GM21786 (cell line): ENCODE measurements around the gene ALPG.
"Not testable (repeated sequence)": the region's sequence is repeated elsewhere in the genome, so short reads cannot be mapped to it uniquely, and the experiment has no call there.

ENCODE experiments used
- ATAC-seq: cut with Tn5 transposase; IDR thresholded peaks from one replicate; pipeline ENCODE4 v1.9.1; 2021; ENCODE audit not compliant: unreplicated experiment

ALPG gene

DNA sequence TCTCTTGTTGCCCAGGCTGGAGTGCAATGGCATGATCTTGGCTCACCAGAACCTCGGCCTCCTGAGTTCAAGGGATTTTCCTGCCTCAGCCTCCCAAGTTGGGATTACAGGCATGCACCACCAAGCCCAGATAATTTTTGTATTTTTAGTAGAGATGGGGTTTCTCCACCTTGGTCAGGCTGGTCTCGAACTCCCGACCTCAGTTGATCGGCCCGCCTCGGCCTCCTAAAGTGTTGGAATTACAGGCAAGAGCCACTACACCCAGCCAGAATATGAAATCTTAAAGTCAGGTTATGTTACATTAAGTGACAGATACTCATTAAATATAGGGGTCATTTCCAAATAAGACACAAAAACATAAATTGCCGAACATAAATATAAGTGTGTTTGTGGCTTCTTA lies 12.2 kb upstream of the ALPG start:
- ATAC-seq = not testable (repeated sequence)

DNA sequence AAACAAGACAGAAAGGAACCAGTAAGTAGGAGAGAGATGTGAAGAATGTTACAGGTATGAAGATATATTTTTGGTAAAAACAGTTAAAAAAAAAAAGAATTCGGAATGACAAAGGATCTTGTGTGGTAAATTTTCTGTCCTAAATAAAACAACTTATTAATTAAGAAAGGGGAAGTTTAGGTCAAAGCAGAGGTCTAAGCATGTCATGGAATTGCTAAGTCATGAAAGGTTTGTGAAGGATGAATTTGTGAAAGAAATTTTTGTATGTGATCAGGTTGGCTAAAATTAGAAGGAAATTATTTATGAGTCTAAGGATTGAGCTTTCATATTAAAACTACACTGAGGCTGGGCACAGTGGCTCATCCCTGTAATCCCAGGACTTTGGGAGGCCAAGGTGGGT lies 11.1 kb upstream of the ALPG start:
- ATAC-seq = no peak

DNA sequence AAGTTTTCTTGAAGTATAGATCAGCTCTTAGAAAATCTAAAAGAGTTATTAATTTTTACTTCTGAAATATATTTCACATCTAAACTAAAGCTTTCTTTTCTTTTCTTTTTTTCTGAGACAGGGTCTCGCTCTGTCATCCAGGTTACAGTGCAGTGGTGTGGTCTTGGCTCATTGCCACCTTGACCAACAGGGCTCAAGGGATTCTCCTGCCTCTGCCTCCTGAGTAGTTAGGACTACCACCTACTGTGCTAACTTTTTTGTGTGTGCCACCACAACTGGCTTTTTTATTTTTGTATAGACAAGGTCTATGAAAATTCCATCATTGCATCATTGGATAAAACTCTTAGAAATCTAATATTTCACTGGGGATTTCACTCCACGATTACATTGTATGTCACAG lies 10.0 kb upstream of the ALPG start:
- no peak for ATAC-seq

DNA sequence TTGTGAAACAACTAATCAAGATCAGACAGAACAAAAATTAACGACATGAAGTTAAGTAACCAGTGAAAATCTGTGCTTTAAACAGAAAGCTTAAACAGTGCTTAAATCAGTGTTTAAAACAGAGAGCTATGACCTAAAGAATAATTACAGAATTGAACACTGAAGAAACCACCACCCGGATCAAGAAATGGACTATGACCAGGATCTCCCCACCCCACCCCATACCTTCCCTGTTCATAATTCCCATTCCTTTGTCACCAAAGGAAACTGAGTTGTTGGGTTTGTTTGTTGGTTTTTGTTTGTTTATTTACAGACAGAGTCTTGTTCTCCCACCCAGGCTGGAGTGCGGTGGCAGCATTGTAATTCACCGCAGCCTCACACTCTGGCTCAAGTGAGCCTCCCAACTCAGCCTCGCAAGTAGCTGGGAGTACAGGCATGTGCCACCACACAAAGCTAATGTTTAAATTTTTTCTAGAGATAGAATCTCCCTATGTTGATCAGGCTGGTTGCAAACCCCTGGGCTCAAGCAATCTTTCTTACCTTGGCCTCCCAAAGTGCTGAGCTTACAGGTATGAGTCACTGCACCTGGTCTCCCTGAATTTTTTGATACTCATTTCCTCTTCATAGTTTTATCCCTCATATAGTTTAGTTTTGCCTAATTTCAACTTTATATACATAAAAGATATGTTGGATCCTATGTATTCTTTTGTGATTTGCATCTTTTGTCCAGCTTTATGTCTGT lies 8.2 kb upstream of the ALPG start:
- ATAC-seq = no peak

DNA sequence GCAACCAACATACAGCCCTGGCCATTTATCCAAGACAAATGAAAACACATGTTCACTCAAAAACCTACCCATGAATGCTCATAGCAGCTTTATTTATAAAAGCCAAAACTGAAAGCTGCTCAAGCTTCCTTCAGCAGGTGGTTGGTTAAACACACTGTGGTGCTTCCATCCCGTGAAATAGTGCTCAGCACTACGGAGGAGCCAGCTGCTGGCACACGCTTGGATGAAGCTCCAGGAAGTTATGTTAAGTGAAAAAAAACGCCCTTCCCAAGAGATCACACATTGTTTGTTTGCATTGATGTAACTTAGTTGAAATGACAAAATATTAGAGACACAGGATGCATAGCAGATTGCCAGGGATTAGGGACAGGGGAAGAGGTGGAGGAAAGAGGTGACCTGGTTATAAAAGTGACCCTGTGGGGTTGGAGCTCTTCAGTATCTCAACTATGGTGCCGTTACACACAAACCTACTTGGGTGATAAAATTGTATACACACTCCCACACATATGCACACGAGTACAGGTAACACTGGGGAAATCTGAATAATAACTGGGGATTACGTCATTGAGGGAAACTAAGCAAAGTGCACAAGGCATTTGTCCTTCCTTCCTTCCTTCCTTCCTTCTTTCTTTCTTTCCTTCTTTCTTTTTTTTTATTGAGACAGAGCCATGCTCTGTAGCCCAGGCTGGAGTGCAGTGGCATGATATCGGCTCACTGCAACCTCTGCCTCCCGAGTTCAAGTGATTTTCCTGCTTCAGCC lies 6.2 kb upstream of the ALPG start:
- ATAC-seq = no peak

DNA sequence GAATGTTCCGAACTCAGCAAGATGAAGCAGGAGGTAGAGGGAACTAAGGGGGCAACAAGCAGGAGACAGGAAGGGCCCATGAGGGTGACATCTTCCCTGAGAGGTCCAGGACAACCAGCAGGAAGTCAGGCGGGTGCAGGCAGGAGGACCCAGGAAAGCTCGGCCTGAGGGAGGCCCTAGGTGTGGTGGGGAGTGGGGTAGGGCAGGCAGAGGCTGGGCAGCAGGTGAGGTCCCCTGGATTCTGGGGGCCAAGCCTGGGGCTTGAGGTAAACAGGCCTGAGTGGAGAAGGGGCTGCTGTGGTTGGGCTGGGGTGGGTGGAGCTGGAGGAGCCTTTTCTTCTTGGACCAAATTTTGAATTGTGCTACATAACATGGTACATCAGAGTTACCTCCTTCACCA lies 4.1 kb upstream of the ALPG start:
- ATAC-seq = no peak

DNA sequence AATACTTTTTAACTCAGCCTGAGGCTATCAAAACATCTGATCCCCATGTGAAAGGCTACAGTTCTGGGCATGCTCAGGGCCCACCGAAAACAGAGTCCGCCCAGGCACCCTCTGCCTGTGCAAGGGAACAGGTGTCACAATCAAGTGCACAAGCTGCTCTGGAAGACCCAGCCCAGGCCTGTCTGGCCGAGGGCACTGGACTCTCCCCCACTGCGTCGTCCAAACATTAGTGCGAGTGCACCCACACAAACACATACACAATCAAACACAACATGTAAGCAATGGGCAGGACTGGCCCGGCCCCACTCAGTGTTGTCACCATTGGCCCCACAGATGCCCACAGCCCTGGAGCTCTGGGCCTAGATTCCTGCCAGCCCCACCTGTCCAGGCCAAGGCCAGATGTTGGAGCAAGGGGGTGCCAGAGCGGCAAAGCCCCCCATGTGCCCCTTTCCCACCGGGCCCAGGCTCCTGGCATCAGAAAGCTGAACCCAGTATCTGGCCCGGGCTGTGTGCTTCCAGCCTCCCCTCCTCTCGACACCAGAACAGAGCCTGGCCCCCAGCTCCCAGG lies 617 bp upstream of the ALPG start:
- no peak for ATAC-seq

DNA sequence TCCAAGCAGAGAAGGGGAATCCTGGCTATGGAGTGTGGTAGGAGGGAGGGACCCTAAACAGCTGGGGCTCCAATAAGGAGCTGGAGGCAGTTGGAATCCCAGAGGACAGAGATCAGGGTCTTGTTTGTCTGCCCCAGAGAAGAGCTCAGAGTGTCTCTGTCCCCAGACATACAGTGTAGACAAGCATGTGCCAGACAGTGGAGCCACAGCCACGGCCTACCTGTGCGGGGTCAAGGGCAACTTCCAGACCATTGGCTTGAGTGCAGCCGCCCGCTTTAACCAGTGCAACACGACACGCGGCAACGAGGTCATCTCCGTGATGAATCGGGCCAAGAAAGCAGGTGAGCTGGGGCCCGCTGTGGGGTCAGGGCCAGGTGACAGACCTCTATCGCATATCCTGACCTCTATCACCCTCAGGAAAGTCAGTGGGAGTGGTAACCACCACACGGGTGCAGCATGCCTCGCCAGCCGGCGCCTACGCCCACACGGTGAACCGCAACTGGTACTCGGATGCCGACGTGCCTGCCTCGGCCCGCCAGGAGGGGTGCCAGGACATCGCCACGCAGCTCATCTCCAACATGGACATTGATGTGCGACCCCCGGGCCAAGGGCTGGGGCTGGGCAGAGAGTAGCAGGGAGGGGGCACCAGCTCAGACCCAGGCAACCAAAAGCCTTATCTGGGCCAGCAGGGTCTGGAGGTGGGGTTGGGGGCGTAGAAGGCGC lies 945 bp downstream of the ALPG start:
- ATAC-seq = not testable (repeated sequence)

DNA sequence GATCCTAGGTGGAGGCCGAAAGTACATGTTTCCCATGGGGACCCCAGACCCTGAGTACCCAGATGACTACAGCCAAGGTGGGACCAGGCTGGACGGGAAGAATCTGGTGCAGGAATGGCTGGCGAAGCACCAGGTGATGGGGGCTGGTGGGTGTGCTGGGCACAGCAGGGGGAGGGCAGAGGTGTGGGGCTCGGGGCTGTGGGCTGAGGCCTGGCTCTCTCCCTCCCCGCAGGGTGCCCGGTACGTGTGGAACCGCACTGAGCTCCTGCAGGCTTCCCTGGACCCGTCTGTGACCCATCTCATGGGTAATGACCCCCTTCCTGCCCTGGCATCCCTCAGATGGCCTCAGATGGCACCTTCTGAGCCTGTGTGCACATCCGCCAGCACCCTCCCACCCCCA lies 1.6 kb downstream of the ALPG start:
- ATAC-seq = not testable (repeated sequence)

DNA sequence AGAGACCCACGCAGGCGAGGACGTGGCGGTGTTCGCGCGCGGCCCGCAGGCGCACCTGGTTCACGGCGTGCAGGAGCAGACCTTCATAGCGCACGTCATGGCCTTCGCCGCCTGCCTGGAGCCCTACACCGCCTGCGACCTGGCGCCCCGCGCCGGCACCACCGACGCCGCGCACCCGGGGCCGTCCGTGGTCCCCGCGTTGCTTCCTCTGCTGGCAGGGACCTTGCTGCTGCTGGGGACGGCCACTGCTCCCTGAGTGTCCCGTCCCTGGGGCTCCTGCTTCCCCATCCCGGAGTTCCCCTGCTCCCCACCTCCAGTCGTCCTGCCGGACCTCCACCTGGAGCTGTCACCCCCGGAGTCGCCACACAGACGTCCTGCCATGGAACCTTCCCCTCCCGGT lies 3.0 kb downstream of the ALPG start:
- ATAC-seq = not testable (repeated sequence)

DNA sequence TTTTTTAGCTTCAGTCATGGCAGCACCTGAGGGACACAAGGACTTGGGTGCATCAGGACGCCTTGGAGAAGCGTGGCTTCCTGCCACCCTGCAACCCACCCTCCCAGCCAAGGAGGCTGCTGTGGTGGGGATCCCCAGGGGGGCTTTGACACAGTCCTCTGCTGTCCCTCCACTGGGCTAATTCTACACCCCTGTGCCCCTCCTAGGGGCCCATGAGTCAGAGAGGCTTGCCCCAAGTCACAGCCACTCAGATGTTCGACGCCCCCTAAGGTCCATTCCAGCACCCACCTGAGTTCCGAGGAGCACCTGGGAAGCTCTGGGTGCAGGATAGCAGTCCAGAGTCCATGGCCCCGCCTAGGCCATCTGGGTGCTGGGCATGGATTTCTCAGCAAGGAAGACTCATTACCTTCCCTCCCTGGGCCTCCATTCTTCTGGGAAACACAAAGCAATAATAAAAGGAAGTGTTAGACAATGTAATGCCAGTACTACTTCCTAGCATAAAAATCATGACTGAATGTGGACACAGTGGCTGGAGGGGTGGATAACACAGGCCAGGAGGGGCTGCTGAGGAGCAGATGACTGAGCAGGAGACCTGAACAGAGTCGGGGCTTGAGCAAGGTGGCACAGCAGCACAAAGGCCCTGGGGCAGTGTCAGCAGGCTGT lies 3.7 kb downstream of the ALPG start:
- no peak for ATAC-seq

DNA sequence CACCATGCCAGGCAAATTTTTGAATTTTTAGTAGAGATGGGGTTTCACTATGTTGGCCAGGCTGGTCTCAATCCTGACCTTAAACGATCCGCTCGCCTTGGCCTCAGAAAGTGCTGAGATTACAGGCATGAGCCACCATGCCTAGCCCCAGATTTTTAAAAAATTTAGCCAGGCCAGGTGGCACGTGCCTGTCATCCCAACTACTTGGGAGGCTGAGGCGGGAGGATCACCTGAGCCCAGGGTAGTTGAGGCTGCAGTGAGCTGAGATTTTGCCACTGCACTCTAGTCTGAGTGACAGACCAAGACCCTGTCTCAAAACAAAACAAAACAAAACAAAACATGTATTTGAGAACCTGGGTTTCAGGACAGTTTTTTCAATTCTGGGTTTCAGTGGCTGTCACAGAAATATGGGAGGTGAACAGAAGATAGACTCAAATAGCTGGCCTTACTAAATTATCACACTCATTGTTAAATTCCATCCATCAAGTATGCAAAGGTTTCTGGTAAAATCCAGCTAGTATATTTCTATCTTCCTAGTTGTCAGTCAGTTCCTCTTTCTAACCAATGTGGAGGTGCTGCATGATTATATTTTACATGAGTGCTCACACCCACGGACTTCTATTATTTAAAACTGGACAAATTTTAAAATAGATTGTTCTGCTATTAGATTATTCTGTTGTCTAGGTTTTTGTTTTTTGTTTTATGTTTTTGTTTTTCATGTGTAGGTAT lies 5.4 kb downstream of the ALPG start:
- ATAC-seq = no peak

DNA sequence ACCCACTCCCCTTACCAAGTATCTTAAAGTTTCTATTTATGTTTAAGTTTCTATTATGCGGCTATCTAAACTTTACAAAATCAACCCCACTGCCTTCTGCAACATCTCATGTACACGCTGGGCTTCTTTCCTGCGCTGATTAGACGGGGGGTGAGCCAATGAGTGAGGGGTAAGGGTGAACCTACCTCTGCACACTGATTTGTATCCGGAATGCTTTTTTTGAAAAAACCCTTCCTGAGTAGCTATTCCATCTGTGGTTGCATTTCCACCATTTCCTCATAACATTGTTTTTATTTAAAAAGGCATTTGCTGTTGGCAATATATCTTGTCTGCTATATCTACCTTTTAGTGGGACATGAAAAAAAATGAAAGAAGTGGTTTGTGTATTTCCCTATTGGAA lies 6.3 kb downstream of the ALPG start:
- no peak for ATAC-seq

DNA sequence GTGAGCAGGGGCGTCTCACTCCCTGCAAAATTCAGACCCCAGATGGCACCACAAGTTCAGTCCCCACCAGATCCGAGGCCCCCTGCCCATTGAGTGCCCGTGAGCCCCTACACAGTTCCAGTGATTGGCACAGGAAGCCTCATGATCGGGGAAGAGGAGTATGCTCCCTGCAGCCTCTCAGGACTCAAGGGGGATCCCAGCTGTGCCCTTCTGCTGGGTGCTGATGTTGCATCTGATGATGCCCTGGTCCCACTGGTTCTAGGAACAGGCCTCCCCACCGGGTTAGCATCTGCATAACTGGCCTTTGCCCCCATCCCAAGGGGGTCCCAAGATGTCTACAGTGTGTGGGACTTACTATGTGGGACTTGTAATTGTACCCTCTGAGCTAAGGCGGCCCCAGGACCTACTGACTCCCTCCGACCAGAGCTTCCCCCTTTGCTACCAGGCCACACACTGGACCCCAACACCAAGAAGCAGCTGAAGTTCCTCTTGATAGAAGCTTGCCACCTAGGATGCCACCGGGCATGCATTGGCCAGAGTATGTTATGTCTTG lies 8.6 kb downstream of the ALPG start:
- no peak for ATAC-seq

DNA sequence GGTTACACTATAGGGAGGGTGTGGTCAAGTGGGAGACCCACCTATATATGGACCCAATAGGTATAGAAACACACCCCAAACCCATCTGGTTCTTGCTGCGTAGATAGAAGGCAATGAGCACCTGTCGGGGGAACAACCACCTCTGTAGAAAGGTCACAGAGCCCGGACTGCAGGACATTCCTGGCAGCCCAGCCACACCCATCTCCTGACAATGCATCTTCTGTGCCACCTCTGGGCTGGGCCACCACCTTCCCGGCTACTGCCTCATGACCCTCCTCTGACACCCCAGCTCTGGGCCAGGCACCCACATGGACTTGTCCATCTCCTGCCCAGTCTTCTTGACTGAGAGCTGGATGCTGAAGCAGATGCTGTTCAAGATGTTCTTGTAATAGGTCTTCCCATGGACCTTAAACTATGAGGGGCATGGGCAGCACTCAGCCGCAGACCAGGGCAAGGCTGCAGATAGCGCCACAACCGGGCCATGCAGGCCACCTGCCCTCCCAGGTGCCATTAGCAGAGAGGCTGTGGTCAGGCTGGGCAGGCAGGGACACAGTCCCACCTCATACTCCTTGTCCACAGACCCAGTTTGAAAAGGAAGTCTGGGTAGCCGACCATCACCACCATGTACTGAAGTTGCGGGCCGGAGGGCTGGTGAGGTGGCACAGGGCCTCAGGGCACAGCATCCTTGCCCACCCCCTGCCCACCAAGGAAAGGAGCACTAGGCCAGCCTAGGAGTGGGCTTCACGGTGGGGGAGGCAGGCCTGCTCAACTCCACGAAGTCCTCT lies 9.3 kb downstream of the ALPG start:
- ATAC-seq = no peak

DNA sequence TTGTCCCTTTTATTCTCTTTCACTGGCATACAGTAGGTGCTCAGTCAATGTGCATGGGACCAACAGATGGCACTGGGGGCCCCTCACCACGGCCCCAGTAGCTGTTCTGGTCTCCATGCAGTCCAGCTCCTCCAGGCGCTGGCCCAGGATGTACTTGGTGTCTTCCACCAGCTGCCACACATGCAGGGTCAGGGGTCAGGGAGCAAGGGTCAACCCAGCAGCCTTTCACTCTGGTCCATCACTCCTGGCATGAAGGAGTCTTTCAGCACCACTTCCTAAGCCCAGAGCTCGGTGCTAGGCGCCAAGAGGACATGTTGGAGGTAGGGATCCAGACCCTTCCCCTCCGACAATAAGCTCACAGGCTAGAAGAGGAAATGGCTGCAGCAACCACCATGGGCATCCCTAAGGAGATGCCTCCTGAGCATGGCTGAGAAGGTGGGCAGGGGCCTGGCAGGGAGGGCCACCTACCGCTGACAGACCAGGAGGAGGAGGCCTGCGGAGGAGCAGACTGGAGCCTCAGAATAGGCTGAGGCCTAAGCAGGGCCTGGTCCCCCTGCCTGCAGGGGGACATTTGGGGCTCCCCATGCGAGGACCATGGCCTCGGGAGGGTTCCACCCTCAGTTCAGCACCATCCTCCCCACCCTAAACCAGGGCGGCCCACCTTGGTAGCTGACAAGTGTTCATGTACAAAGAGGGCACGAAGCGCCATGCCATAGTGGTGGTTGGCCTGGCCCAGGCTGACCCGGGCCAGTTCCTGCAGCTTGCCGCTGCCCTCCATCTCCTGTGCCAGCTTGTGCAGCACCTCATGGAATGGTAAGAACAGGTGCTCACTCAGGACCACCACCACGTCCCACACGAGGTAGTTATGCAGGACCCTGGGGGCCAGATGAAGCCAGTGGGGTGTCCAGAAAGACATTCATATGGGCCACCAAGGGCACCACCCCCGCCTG lies 10.2 kb downstream of the ALPG start:
- ATAC-seq = no peak

DNA sequence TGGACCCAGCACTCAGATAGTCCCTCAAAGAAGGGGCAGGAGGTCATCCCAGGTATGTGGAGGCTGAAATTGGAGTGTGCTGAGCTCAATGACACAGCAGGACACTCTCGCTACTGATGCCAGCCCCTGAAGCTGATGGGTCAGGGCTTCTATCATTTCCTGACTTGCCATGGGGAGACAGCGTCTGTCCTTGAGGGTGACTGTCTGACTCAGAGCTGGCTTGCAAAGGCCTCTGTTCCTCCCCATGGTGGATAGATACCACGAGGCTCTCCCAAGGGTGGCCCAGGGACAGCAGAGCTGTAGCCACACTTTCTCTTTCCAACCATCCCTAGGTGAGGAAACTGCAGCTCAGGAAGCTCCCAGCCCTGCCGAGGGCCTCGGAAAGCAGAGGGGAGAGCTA lies 10.8 kb downstream of the ALPG start:
- ATAC-seq = no peak

DNA sequence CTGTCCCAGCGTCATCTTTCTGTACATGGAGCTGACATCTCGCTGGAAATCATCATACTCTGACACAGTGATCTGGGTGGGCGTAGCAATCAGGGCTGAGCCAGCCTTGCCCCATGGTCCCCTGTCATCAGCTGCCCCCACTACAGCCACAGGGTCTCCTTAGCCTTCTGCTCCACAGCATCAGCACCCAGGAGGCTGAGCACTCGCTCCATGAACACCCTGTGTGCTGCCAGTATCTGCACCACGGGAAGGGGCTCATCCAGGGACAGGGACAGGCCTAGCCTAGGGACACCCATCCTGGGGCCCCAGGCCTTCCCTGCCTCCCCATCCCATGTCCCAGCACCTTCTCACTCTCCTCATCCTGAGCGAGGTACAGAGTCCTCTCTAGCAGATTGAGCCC lies 11.4 kb downstream of the ALPG start:
- no peak for ATAC-seq
